Lung (tissue), 12 donors: ENCODE data around the gene CPEB2. TPM values are rescaled to one million over a fixed set of nuclear protein-coding genes. Genes with fewer than 3 reads are reported as not detected.

Experiments
- ATAC-seq: fragments of 200-7000 bp; cut with Tn5 transposase; one replicate; pipeline ENCODE4 v1.9.1; 2020; ENCODE audit warnings: moderate number of reproducible peaks; ENCODE audit not compliant: insufficient read depth, low FRiP score
- DNase-seq, 3 donors: peaks; one replicate each; pipeline ENCODE4 v3.0.0-alpha.2; 2013 to 2017
- H3K27ac ChIP-seq, 2 donors: one replicate each; pipeline ENCODE4 v1.5.1; 2013; ENCODE audit warnings: mild to moderate bottlenecking in 2 of 2, moderate library complexity in 2 of 2, control low read depth in 1 of 2, inconsistent platforms in 1 of 2, low read depth in 1 of 2, low read length in 1 of 2
- H3K27me3 ChIP-seq, 3 donors: one replicate each; pipeline ENCODE4 v1.5.1; 2013; ENCODE audit warnings: low read length in 2 of 3; ENCODE audit not compliant: control insufficient read depth in 3 of 3, insufficient read depth in 3 of 3
- H3K36me3 ChIP-seq, 4 donors: one replicate each; pipeline ENCODE4 v1.5.1; 2013; ENCODE audit warnings: low read length in 4 of 4, mild to moderate bottlenecking in 1 of 4, moderate library complexity in 1 of 4; ENCODE audit not compliant: control insufficient read depth in 4 of 4, insufficient read depth in 4 of 4
- H3K4me1 ChIP-seq, 5 donors: one replicate each; pipeline ENCODE4 v1.5.1; 2013; ENCODE audit warnings: low read length in 5 of 5, mild to moderate bottlenecking in 2 of 5, moderate library complexity in 1 of 5; ENCODE audit not compliant: control insufficient read depth in 5 of 5, insufficient read depth in 5 of 5
- H3K4me3 ChIP-seq: one replicate; pipeline ENCODE4 v1.5.1; 2013; ENCODE audit warnings: mild to moderate bottlenecking, control low read depth, moderate library complexity
- H3K9ac ChIP-seq, 2 donors: one replicate each; pipeline ENCODE4 v1.5.1; 2013; ENCODE audit warnings: low read length in 2 of 2, control low read depth in 1 of 2; ENCODE audit not compliant: insufficient read depth in 1 of 2
- H3K9me3 ChIP-seq, 4 donors: one replicate each; pipeline ENCODE4 v1.5.1; 2013; ENCODE audit warnings: low read length in 3 of 4, mild to moderate bottlenecking in 1 of 4, moderate library complexity in 1 of 4; ENCODE audit not compliant: control insufficient read depth in 4 of 4, insufficient read depth in 3 of 4
- CTCF ChIP-seq: IDR thresholded peaks from 2 replicates; pipeline ENCODE4 v1.5.1; 2012; ENCODE audit warnings: mild to moderate bottlenecking; ENCODE audit errors: control extremely low read depth, extremely low read depth
- WGBS, 2 donors: extraction: QIAGEN DNeasy Blood & Tissue Kit; methylation state at CpG; one replicate each; pipeline ENCODE4 v1.1.7; 2013; 5-methylcytosine and 5-hydroxymethylcytosine counted together
- polyA plus RNA-seq, 2 donors: library from polyadenylated mRNA; stranded (reverse); fragments of 200-250 nt; gene quantifications; one replicate each; pipeline ENCODE4 v1.2.1, GENCODE V29; 2013
- total RNA-seq, 2 donors: library from RNA; depleted of rRNA in 1 of 2; stranded (reverse); fragments of >200 nt in 1 of 2; gene quantifications; one replicate each; pipeline ENCODE4 v1.2.1, GENCODE V29; 2014 to 2021
- donor health status: control.
- donor health status: control.
- donor health status: Bipolar disorder and iron deficiency.
- donor health status: healthy.
- donor health status: DM: yes; HTN: yes; CAD: no.

Gene CPEB2
- total and polyA plus RNA-seq, 4 donors, result 4.8 to 29.9 (median 14.2) TPM

DNA sequence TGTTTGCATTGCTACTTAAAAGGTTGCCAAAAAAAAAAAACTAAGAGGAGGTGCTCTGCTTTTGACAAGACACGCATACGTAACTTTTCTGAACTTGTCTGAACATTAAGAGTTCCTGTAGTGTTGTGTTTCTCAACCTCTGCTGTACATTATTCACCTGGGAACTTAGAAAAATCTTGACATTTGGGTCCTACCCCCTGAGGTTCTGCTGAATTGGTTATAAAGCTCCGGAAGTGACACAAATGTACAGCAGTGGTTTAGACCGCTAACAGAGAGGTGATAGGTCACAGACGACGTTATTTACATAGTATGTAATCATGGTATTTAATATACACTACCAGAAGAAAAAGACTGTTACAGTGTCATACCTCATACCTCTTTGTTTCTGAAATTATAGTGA lies 61.1 kb downstream of the CPEB2 start:
- H3K27ac ChIP-seq, result no peak overlapping the region
- 90 to 94% methylated on average over 6 of the region's 6 CpGs for WGBS, 2 donors
- no peak for DNase-seq
- no peaks in the 10 kb centered on the region for H3K27me3 ChIP-seq
- TF ChIP-seq CTCF, result no peak
- H3K4me1 ChIP-seq, result no peaks in the 10 kb centered on the region
- ATAC-seq, result no peak
- H3K9ac ChIP-seq, result no peak overlapping the region
- peaks cover 0 to 2% (median 0%) of the 10 kb centered on the region in 4 donors for H3K9me3 ChIP-seq
- peaks cover 11 to 36% (median 24%) of the 10 kb centered on the region in 4 donors for H3K36me3 ChIP-seq
- H3K4me3 ChIP-seq, result no peak overlapping the region

GRCh38 chr4:15065516-15065915 lies 63.2 kb downstream of the CPEB2 start:
- TF ChIP-seq CTCF, result no peak
- no peak overlapping the region for H3K4me3 ChIP-seq
- no peak overlapping the region for H3K9ac ChIP-seq
- 94% methylated on average over 5 of the region's 5 CpGs for WGBS, 2 donors
- DNase-seq (no peak), ATAC-seq (no peak)
- peaks cover 8 to 21% (median 13%) of the 10 kb centered on the region in 4 donors for H3K36me3 ChIP-seq
- H3K9me3 ChIP-seq, result no peaks in the 10 kb centered on the region
- H3K27ac ChIP-seq, result no peak overlapping the region
- H3K27me3 ChIP-seq, result no peaks in the 10 kb centered on the region
- no peaks in the 10 kb centered on the region for H3K4me1 ChIP-seq

DNA sequence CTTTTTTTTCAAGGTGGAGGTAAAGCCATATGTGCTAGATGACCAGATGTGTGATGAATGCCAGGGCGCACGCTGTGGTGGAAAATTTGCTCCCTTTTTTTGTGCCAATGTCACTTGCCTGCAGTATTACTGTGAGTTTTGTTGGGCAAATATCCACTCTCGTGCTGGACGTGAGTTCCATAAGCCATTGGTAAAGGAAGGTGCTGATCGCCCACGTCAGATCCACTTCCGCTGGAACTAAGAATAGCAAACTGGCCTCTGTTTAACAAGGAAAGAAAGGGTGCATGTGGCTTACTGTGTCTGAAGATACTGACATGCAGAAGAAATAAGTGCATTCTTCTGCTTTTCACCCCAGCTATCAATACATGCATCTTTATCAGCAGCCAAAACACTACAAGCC lies 63.9 kb downstream of the CPEB2 start:
- DNase-seq (no peak), ATAC-seq (no peak)
- H3K27me3 ChIP-seq, result no peaks in the 10 kb centered on the region
- no peaks in the 10 kb centered on the region for H3K9me3 ChIP-seq
- H3K4me3 ChIP-seq, result no peak overlapping the region
- H3K27ac ChIP-seq, result no peak overlapping the region
- H3K4me1 ChIP-seq, result no peaks in the 10 kb centered on the region
- no peak overlapping the region for H3K9ac ChIP-seq
- no peak for TF ChIP-seq CTCF
- H3K36me3 ChIP-seq, result peaks cover 8 to 18% (median 12%) of the 10 kb centered on the region in 4 donors
- 93 to 94% methylated on average over 7 of the region's 7 CpGs for WGBS, 2 donors

DNA sequence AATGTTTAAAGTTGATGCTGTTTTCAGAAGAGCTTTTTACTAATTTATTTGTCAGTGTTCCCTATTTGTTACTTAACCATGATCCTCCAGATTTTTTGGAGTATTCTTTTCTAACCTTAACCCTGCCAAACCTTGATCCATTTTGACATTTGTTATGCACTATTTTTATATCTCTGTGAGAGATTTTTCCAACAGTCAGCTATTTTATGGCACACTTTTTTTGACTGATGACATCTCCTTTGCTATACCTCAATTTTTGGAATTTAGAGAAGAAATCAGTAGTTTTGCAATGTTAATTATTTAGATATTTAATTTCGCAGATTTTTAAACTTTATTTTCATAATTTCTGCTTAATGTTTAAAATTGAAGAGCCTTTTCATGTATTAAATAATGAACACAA lies 66.0 kb downstream of the CPEB2 start:
- ATAC-seq (no peak), DNase-seq (no peak)
- 98 to 100% methylated on average over 1 of the region's 1 CpG for WGBS, 2 donors
- Histone ChIP-seq H3K4me3 (no peak overlapping the region), H3K9me3 (no peaks in the 10 kb centered on the region), H3K9ac (no peak overlapping the region), H3K27me3 (no peaks in the 10 kb centered on the region), H3K36me3 (peaks cover 6 to 11% (median 8%) of the 10 kb centered on the region in 4 donors), H3K27ac (no peak overlapping the region), H3K4me1 (no peaks in the 10 kb centered on the region)
- TF ChIP-seq CTCF, result no peak
